GM21529 (cell line): ENCODE data around the gene FOXB2.
"Not testable (repeated sequence)": the region's sequence is repeated elsewhere in the genome, so short reads cannot be mapped to it uniquely, and the experiment has no call there.

Experiments
- ATAC-seq: cut with Tn5 transposase; IDR thresholded peaks from one replicate; pipeline ENCODE4 v1.9.1; 2021; ENCODE audit not compliant: unreplicated experiment

Gene FOXB2

GRCh38 chr9:77060681-77061080, 41.2 kb downstream of the FOXB2 start:
- not testable (repeated sequence) for ATAC-seq

GRCh38 chr9:77063645-77064285, 44.3 kb downstream of the FOXB2 start:
- ATAC-seq = no peak

GRCh38 chr9:77066388-77066787, 46.9 kb downstream of the FOXB2 start:
- ATAC-seq = no peak
